Astrocyte (in vitro differentiated cells and primary cell): ENCODE results near the gene DUSP14. TPM values are rescaled to one million over a fixed set of nuclear protein-coding genes. Genes with fewer than 3 reads are reported as not detected.

Source experiments
- DNase-seq: peaks from one replicate; pipeline ENCODE4 v3.0.0-alpha.2; 2010; ENCODE audit warnings: low read depth
- FAIRE-seq: peaks from 2 replicates; lab custom pipeline; 2011; peaks lifted over from hg19 to GRCh38; lab: Jason Lieb, UNC
- H2AFZ ChIP-seq: 2 replicates; pipeline ENCODE4 v1.6.0; 2012; ENCODE audit warnings: low read depth, low read length, inconsistent platforms
- H3K27ac ChIP-seq: 2 replicates; pipeline ENCODE4 v1.5.1; 2011; ENCODE audit warnings: low read depth, low read length, inconsistent platforms
- H3K27me3 ChIP-seq: 2 replicates; pipeline ENCODE4 v1.6.0; 2011; ENCODE audit warnings: low read length, inconsistent platforms; ENCODE audit not compliant: insufficient read depth
- H3K36me3 ChIP-seq: 2 replicates; pipeline ENCODE4 v1.5.1; 2011; ENCODE audit warnings: low read length, inconsistent platforms; ENCODE audit not compliant: insufficient read depth
- H3K4me1 ChIP-seq: 2 replicates; pipeline ENCODE4 v1.5.1; 2011; ENCODE audit warnings: low read length, inconsistent platforms; ENCODE audit not compliant: insufficient read depth
- H3K4me2 ChIP-seq: 2 replicates; pipeline ENCODE4 v1.6.0; 2012; ENCODE audit warnings: low read length, inconsistent platforms
- H3K4me3 ChIP-seq: 2 replicates; pipeline ENCODE4 v1.5.1; 2011; ENCODE audit warnings: low read depth, mild to moderate bottlenecking, low read length, inconsistent platforms; ENCODE audit not compliant: insufficient read depth
- H3K79me2 ChIP-seq: 2 replicates; pipeline ENCODE4 v1.6.0; 2012; ENCODE audit warnings: mild to moderate bottlenecking, low read length, inconsistent platforms; ENCODE audit not compliant: insufficient read depth
- H3K9ac ChIP-seq: 2 replicates; pipeline ENCODE4 v1.6.0; 2012; ENCODE audit warnings: mild to moderate bottlenecking, low read length, inconsistent platforms
- H3K9me3 ChIP-seq: 2 replicates; pipeline ENCODE4 v1.5.1; 2012; ENCODE audit warnings: low read depth, mild to moderate bottlenecking, low read length, inconsistent platforms; ENCODE audit not compliant: insufficient read depth
- H4K20me1 ChIP-seq: 2 replicates; pipeline ENCODE4 v1.6.0; 2012; ENCODE audit warnings: low read length, inconsistent platforms; ENCODE audit not compliant: insufficient read depth
- H3K27ac Mint-ChIP-seq: one replicate; pipeline ENCODE4 v1.8.0; 2021; ENCODE audit warnings: mild to moderate bottlenecking, mixed read lengths; ENCODE audit not compliant: unreplicated experiment
- H3K27me3 Mint-ChIP-seq: one replicate; pipeline ENCODE4 v1.8.0; 2021; ENCODE audit warnings: low read depth, mixed read lengths; ENCODE audit not compliant: unreplicated experiment
- H3K36me3 Mint-ChIP-seq: one replicate; pipeline ENCODE4 v1.8.0; 2021; ENCODE audit warnings: low read depth, mixed read lengths; ENCODE audit not compliant: unreplicated experiment
- H3K4me1 Mint-ChIP-seq: one replicate; pipeline ENCODE4 v1.8.0; 2021; ENCODE audit warnings: low read depth, mixed read lengths; ENCODE audit not compliant: unreplicated experiment
- H3K4me3 Mint-ChIP-seq: one replicate; pipeline ENCODE4 v1.8.0; 2021; ENCODE audit warnings: mild to moderate bottlenecking, moderate library complexity, mixed read lengths; ENCODE audit not compliant: unreplicated experiment
- H3K9me3 Mint-ChIP-seq: one replicate; pipeline ENCODE4 v1.8.0; 2021; ENCODE audit warnings: mild to moderate bottlenecking, mixed read lengths; ENCODE audit not compliant: unreplicated experiment
- EZH2 ChIP-seq: IDR thresholded peaks from 2 replicates; pipeline ENCODE4 v1.6.1; 2012; ENCODE audit warnings: mild to moderate bottlenecking, low read length, inconsistent platforms; ENCODE audit not compliant: insufficient read depth
- total RNA-seq: library from RNA; stranded (reverse); gene quantifications from 2 replicates; pipeline ENCODE4 v1.2.1, GENCODE V29; 2021
- TF ChIP-seq, protein P1 (sequence below): IDR thresholded peaks from 2 replicates; pipeline ENCODE4 v1.5.1; 2011; ENCODE audit warnings: low read depth, mild to moderate bottlenecking, inconsistent platforms, low read length, moderate library complexity; ENCODE audit not compliant: insufficient read depth

DUSP14 gene
- total RNA-seq, 1 donor from 2014 or later, result 69.1 TPM

DNA sequence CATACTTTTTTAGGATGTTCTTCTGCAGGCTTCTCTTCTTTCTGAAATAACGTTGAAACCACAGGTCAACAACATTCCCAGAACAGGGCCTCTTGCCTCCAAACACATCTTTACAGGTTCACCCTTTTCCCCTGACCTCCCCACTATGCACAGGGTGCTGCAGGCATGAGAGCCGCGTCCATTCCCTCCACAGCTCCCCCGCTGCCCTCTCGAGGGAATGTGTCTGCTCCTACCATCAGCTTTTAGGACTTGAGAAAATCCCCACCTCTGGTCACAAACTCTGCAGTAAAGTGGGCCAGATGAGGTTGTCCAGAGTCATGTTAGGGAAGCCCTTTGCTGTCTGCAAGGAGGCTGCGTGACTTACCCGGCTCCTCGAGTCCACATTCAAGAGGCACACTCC is 30.5 kb downstream of the DUSP14 start:
- H3K4me3 ChIP-seq, result no peak overlapping the region
- TF ChIP-seq, protein P1, sequence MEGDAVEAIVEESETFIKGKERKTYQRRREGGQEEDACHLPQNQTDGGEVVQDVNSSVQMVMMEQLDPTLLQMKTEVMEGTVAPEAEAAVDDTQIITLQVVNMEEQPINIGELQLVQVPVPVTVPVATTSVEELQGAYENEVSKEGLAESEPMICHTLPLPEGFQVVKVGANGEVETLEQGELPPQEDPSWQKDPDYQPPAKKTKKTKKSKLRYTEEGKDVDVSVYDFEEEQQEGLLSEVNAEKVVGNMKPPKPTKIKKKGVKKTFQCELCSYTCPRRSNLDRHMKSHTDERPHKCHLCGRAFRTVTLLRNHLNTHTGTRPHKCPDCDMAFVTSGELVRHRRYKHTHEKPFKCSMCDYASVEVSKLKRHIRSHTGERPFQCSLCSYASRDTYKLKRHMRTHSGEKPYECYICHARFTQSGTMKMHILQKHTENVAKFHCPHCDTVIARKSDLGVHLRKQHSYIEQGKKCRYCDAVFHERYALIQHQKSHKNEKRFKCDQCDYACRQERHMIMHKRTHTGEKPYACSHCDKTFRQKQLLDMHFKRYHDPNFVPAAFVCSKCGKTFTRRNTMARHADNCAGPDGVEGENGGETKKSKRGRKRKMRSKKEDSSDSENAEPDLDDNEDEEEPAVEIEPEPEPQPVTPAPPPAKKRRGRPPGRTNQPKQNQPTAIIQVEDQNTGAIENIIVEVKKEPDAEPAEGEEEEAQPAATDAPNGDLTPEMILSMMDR, result no peak
- no peak for TF ChIP-seq EZH2
- FAIRE-seq (no peak), DNase-seq (no peak)
- H2AFZ ChIP-seq, result no peak overlapping the region
- no peaks in the 10 kb centered on the region for H3K27me3 ChIP-seq
- Mint-ChIP-seq H3K9me3 (no peaks in the 10 kb centered on the region), H3K4me3 (no peak overlapping the region), H3K27ac (no peak overlapping the region), H3K4me1 (peaks cover 17% of the 10 kb centered on the region), H3K36me3 (peaks cover 23% of the 10 kb centered on the region), H3K27me3 (no peaks in the 10 kb centered on the region)
- no peaks in the 10 kb centered on the region for H3K9me3 ChIP-seq
- peaks cover 23% of the 10 kb centered on the region for H3K4me1 ChIP-seq
- H4K20me1 ChIP-seq, result peaks cover 26% of the 10 kb centered on the region
- H3K4me2 ChIP-seq, result no peak overlapping the region
- H3K36me3 ChIP-seq, result peaks cover 23% of the 10 kb centered on the region
- H3K9ac ChIP-seq, result no peak overlapping the region
- no peak overlapping the region for H3K27ac ChIP-seq
- no peaks in the 10 kb centered on the region for H3K79me2 ChIP-seq

DNA sequence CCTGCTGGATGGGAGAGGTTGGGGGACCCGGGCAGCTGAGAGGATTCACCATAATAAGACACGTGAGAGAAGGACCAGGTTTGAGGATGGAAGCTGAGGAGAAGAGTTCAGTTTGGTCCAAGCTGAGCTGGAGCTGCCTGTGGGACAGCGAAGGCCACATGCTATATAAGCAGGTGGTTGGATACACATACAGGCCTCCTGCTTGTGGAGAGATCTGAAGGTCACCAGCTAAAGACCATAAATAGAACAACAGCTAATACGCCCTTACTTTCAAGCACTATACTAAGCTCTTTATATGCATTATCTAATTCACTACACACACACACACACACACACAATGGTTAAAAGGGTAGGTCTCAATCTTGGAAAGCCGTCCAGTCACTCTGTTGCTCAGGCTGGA is 32.1 kb downstream of the DUSP14 start:
- Histone ChIP-seq H4K20me1 (peaks cover 19% of the 10 kb centered on the region), H3K9me3 (no peaks in the 10 kb centered on the region), H3K4me1 (peaks cover 13% of the 10 kb centered on the region), H3K4me2 (no peak overlapping the region), H3K9ac (no peak overlapping the region), H3K27ac (no peak overlapping the region), H3K27me3 (no peaks in the 10 kb centered on the region), H3K36me3 (peaks cover 25% of the 10 kb centered on the region), H3K4me3 (no peak overlapping the region), H2AFZ (no peak overlapping the region), H3K79me2 (no peaks in the 10 kb centered on the region)
- Mint-ChIP-seq H3K4me1 (peaks cover 7% of the 10 kb centered on the region), H3K36me3 (peaks cover 23% of the 10 kb centered on the region), H3K27ac (no peak overlapping the region), H3K27me3 (no peaks in the 10 kb centered on the region), H3K9me3 (no peaks in the 10 kb centered on the region), H3K4me3 (no peak overlapping the region)
- no peak for DNase-seq
- TF ChIP-seq, protein P1, result no peak
- TF ChIP-seq EZH2, result no peak
- FAIRE-seq, result no peak

DNA sequence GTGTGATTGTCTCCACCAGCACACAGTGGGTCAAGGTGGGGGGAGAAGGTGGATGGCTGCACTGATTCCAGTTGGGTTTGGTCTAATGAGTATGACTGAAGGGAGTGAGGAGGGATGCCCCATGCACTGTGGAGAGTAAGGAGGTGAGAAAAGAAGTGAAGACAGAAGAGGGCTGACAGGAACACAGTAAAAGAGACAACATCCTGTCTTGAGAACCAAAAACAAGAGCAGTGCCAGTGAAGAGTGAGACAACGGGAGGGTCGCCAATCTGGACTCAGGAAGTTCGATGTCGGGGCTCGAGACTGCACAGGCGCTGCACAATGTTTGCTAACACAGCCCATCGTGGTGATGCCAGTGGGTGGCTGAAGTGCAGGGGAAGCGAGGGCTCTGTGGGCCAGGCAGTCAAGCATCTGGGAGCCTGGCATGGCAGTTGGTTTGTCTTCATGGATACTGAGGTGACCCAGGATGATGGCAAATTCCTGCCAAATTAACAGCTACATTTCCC is 34.1 kb downstream of the DUSP14 start:
- Histone ChIP-seq H3K9ac (no peak overlapping the region), H3K36me3 (peaks cover 24% of the 10 kb centered on the region), H2AFZ (no peak overlapping the region), H4K20me1 (peaks cover 20% of the 10 kb centered on the region), H3K27me3 (no peaks in the 10 kb centered on the region), H3K9me3 (no peaks in the 10 kb centered on the region), H3K4me3 (no peak overlapping the region), H3K4me1 (peaks cover 13% of the 10 kb centered on the region), H3K27ac (no peak overlapping the region), H3K4me2 (no peak overlapping the region), H3K79me2 (no peaks in the 10 kb centered on the region)
- TF ChIP-seq, protein P1, result no peak
- TF ChIP-seq EZH2, result no peak
- no peaks in the 10 kb centered on the region for H3K9me3 Mint-ChIP-seq
- DNase-seq (no peak), FAIRE-seq (no peak)
- H3K4me1 Mint-ChIP-seq, result peaks cover 8% of the 10 kb centered on the region
- no peak overlapping the region for H3K27ac Mint-ChIP-seq
- no peak overlapping the region for H3K4me3 Mint-ChIP-seq
- H3K27me3 Mint-ChIP-seq, result no peaks in the 10 kb centered on the region
- peaks cover 15% of the 10 kb centered on the region for H3K36me3 Mint-ChIP-seq
